ENCODE data around the gene CTIF. TPM values are rescaled to one million over a fixed set of nuclear protein-coding genes. Genes with fewer than 3 reads are reported as not detected.
A peak's percentile ranks its signal among the peaks of the same experiment; 100 is the strongest.

The CTIF gene
- polyA plus RNA-seq, 3 donors: 0.38 to 8.7 (median 1.2) TPM

GRCh38 chr18:48874233-48874632 is 335.4 kb downstream of the CTIF start:
- Histone ChIP-seq H3K27ac (ENCODE audit: low read depth in 1 of 2, low read length in 2 of 2) (no peak overlapping the region), H4K20me1 (ENCODE audit: insufficient read depth, low read length) (no peaks in the 10 kb centered on the region), H3K36me3 (replicated peaks in 1 of 2; ENCODE audit: control insufficient read depth in 1 of 2, insufficient read depth in 2 of 2, low read length in 2 of 2) (no peaks in the 10 kb centered on the region), H3K79me2 (ENCODE audit: insufficient read depth, low read length) (no peaks in the 10 kb centered on the region), H3K9ac (ENCODE audit: insufficient read depth, low read length, poor library complexity, severe bottlenecking) (no peak overlapping the region), H3K4me1 (ENCODE audit: control insufficient read depth in 1 of 2, insufficient read depth in 2 of 2, low read length in 2 of 2) (peaks cover 8 to 16% of the 10 kb centered on the region in 2 donors), H3K4me2 (replicated peaks; ENCODE audit: extremely low read depth, low read length, poor library complexity, severe bottlenecking) (no peak overlapping the region), H3K4me3 (replicated peaks in 1 of 3; ENCODE audit: low read depth in 2 of 3, low read length in 3 of 3) (no peak overlapping the region), H2AFZ (ENCODE audit: insufficient read depth, low read depth, low read length, poor library complexity, severe bottlenecking) (no peak overlapping the region), H3K27me3 (ENCODE audit: control insufficient read depth in 2 of 2, insufficient read depth in 2 of 2, low read length in 2 of 2) (no peaks in the 10 kb centered on the region), H3K9me3 (replicated peaks in 1 of 2; ENCODE audit: control insufficient read depth in 1 of 2, insufficient read depth in 1 of 2, low read length in 2 of 2) (no peaks in the 10 kb centered on the region)
- DNase-seq: no peak
- Mint-ChIP-seq H3K36me3 (no peaks in the 10 kb centered on the region), H3K27me3 (ENCODE audit: low read depth in 3 of 3) (peaks cover 5 to 15% (median 10%) of the 10 kb centered on the region in 3 donors), H3K4me1 (peaks cover 26% of the 10 kb centered on the region), H3K9me3 (peaks cover 0 to 2% (median 0%) of the 10 kb centered on the region in 7 donors), H3K27ac (peak overlapping the region in 3 of 7 donors; percentile 72 to 84 (median 73)), H3K4me3 (no peak overlapping the region)
- intact Hi-C loops (cut with micrococcal nuclease): loop anchor here in 1 of 2 donors (2.0 kb wide), 1 partner anchor 23 kb away; no protein-coding TSS in a partner anchor
- 97% methylated on average over 5 of the region's 5 CpGs for WGBS (ENCODE audit: insufficient coverage)
- TF ChIP-seq CTCF (IDR thresholded peaks at IDR 0.05): no peak

GRCh38 chr18:48874701-48875162 is 335.9 kb downstream of the CTIF start:
- H3K36me3 ChIP-seq (replicated peaks in 1 of 2; ENCODE audit: control insufficient read depth in 1 of 2, insufficient read depth in 2 of 2, low read length in 2 of 2): no peaks in the 10 kb centered on the region
- no peak overlapping the region for H3K9ac ChIP-seq (ENCODE audit: insufficient read depth, low read length, poor library complexity, severe bottlenecking)
- Mint-ChIP-seq H3K27me3 (ENCODE audit: low read depth in 3 of 3) (peaks cover 3 to 15% (median 10%) of the 10 kb centered on the region in 3 donors), H3K36me3 (no peaks in the 10 kb centered on the region), H3K4me3 (peak overlapping the region in 1 of 2 donors; percentile 28), H3K4me1 (peaks cover 24% of the 10 kb centered on the region), H3K9me3 (no peaks in the 10 kb centered on the region), H3K27ac (peak overlapping the region in 4 of 7 donors; percentile 54 to 73 (median 61))
- 97% methylated on average over 11 of the region's 15 CpGs for WGBS (ENCODE audit: insufficient coverage)
- intact Hi-C loops (cut with micrococcal nuclease): loop anchor here in 1 of 2 donors (2.0 kb wide), 1 partner anchor 22 kb away; no protein-coding TSS in a partner anchor
- peaks cover 6 to 11% of the 10 kb centered on the region in 2 donors for H3K4me1 ChIP-seq (ENCODE audit: control insufficient read depth in 1 of 2, insufficient read depth in 2 of 2, low read length in 2 of 2)
- DNase-seq: no peak
- no peak overlapping the region for H3K4me3 ChIP-seq (replicated peaks in 1 of 3; ENCODE audit: low read depth in 2 of 3, low read length in 3 of 3)
- no peak overlapping the region for H3K4me2 ChIP-seq (replicated peaks; ENCODE audit: extremely low read depth, low read length, poor library complexity, severe bottlenecking)
- H3K27me3 ChIP-seq (ENCODE audit: control insufficient read depth in 2 of 2, insufficient read depth in 2 of 2, low read length in 2 of 2): no peaks in the 10 kb centered on the region
- no peaks in the 10 kb centered on the region for H4K20me1 ChIP-seq (ENCODE audit: insufficient read depth, low read length)
- H2AFZ ChIP-seq (ENCODE audit: insufficient read depth, low read depth, low read length, poor library complexity, severe bottlenecking): no peak overlapping the region
- no peaks in the 10 kb centered on the region for H3K79me2 ChIP-seq (ENCODE audit: insufficient read depth, low read length)
- H3K27ac ChIP-seq (ENCODE audit: low read depth in 1 of 2, low read length in 2 of 2): no peak overlapping the region
- TF ChIP-seq CTCF (IDR thresholded peaks at IDR 0.05): no peak
- H3K9me3 ChIP-seq (replicated peaks in 1 of 2; ENCODE audit: control insufficient read depth in 1 of 2, insufficient read depth in 1 of 2, low read length in 2 of 2): no peaks in the 10 kb centered on the region
